GM23338 (cell line): ENCODE results near the gene SLC25A4. TPM values are rescaled to one million over a fixed set of nuclear protein-coding genes. Genes with fewer than 3 reads are reported as not detected.

ENCODE experiments used
- ATAC-seq: fragments of 200-7000 bp; cut with Tn5 transposase; 3 replicates; pipeline ENCODE4 v1.9.1; 2020
- DNase-seq: peaks from one replicate; pipeline ENCODE4 v3.0.0-alpha.2; 2015; ENCODE audit warnings: low spot score
- H2AFZ ChIP-seq: fragments of 200-600 bp; sonication (generic); 2 replicates; pipeline ENCODE4 v1.8.0; 2016; ENCODE audit warnings: antibody characterized with exemption, mild to moderate bottlenecking, moderate library complexity
- H3F3A ChIP-seq: fragments of 200-600 bp; sonication (generic); replicated peaks from 2 replicates; pipeline ENCODE4 v1.8.0; 2017; ENCODE audit warnings: antibody characterized with exemption, mixed run types, low read depth
- H3K27ac ChIP-seq: fragments of 200-600 bp; sonication (generic); 2 replicates; pipeline ENCODE4 v1.6.1; 2016; ENCODE audit warnings: low read depth
- H3K27me3 ChIP-seq: fragments of 200-600 bp; sonication (generic); 2 replicates; pipeline ENCODE4 v1.8.0; 2016; ENCODE audit warnings: mild to moderate bottlenecking, mixed run types, moderate library complexity; ENCODE audit not compliant: insufficient read depth
- H3K36me3 ChIP-seq: fragments of 200-600 bp; sonication (generic); 2 replicates; pipeline ENCODE4 v1.8.0; 2016; ENCODE audit warnings: mild to moderate bottlenecking; ENCODE audit not compliant: insufficient read depth
- H3K4me1 ChIP-seq: fragments of 200-600 bp; sonication (generic); 2 replicates; pipeline ENCODE4 v1.8.0; 2016; ENCODE audit warnings: mild to moderate bottlenecking, moderate library complexity; ENCODE audit not compliant: insufficient read depth
- H3K4me2 ChIP-seq: fragments of 200-600 bp; sonication (generic); 2 replicates; pipeline ENCODE4 v1.7.1; 2017; ENCODE audit warnings: mixed run types
- H3K4me3 ChIP-seq: fragments of 200-600 bp; sonication (generic); 2 replicates; pipeline ENCODE4 v1.6.1; 2016; ENCODE audit warnings: mixed run types
- H3K79me2 ChIP-seq: fragments of 200-600 bp; sonication (generic); replicated peaks from 2 replicates; pipeline ENCODE4 v1.8.0; 2017; ENCODE audit warnings: mild to moderate bottlenecking; ENCODE audit not compliant: insufficient read depth
- H3K9me2 ChIP-seq: fragments of 200-600 bp; sonication (generic); 2 replicates; pipeline ENCODE4 v1.8.0; 2017; ENCODE audit not compliant: insufficient read depth
- H4K20me1 ChIP-seq: fragments of 200-600 bp; sonication (generic); replicated peaks from 2 replicates; pipeline ENCODE4 v1.8.0; 2017; ENCODE audit warnings: mild to moderate bottlenecking; ENCODE audit not compliant: insufficient read depth
- H3K27ac Mint-ChIP-seq: 2 replicates; pipeline ENCODE4 v1.8.0; 2020; ENCODE audit warnings: inconsistent platforms, mild to moderate bottlenecking, moderate library complexity, mixed read lengths
- H3K27me3 Mint-ChIP-seq: 3 replicates; pipeline ENCODE4 v1.8.0; 2022; ENCODE audit warnings: low read depth, mild to moderate bottlenecking, moderate library complexity, mixed read lengths, inconsistent platforms; ENCODE audit not compliant: insufficient read depth, poor library complexity
- H3K36me3 Mint-ChIP-seq: 3 replicates; pipeline ENCODE4 v1.8.0; 2021; ENCODE audit warnings: low read depth, mild to moderate bottlenecking, inconsistent platforms, moderate library complexity, mixed read lengths
- H3K4me1 Mint-ChIP-seq: 3 replicates; pipeline ENCODE4 v1.8.0; 2020; ENCODE audit warnings: mild to moderate bottlenecking, inconsistent platforms, mixed read lengths
- H3K4me3 Mint-ChIP-seq: 3 replicates; pipeline ENCODE4 v1.8.0; 2021; ENCODE audit warnings: moderate library complexity, mild to moderate bottlenecking, inconsistent platforms, mixed read lengths
- H3K9me3 Mint-ChIP-seq: 3 replicates; pipeline ENCODE4 v1.8.0; 2020; ENCODE audit warnings: moderate library complexity, mild to moderate bottlenecking, inconsistent platforms, mixed read lengths
- CREB1 ChIP-seq: fragments of 250-450 bp; sonication (Bioruptor Pico); IDR thresholded peaks from 2 replicates; pipeline ENCODE4 v1.5.0; 2020; ENCODE audit warnings: low read depth, mild to moderate bottlenecking, moderate library complexity
- EZH2 ChIP-seq: fragments of 200-600 bp; sonication (generic); IDR thresholded peaks from one replicate; pipeline ENCODE4 v1.8.0; 2017; ENCODE audit warnings: antibody characterized with exemption, mild to moderate bottlenecking, low read depth; ENCODE audit not compliant: unreplicated experiment
- JUNB ChIP-seq: IDR thresholded peaks from one replicate; pipeline ENCODE4 v1.6.1; 2016; ENCODE audit warnings: antibody characterized with exemption; ENCODE audit not compliant: unreplicated experiment
- POLR2AphosphoS5 ChIP-seq: IDR thresholded peaks from 2 replicates; pipeline ENCODE4 v1.6.1; 2016; ENCODE audit warnings: antibody characterized with exemption, low read depth
- REST ChIP-seq: IDR thresholded peaks from one replicate; pipeline ENCODE4 v1.6.1; 2018; ENCODE audit warnings: antibody characterized with exemption; ENCODE audit not compliant: unreplicated experiment
- STAT1 ChIP-seq: IDR thresholded peaks from one replicate; pipeline ENCODE4 v1.6.1; 2016; ENCODE audit warnings: antibody characterized with exemption; ENCODE audit not compliant: unreplicated experiment
- ZNF114 ChIP-seq: fragments of 250-450 bp; sonication (Bioruptor Pico); IDR thresholded peaks from 2 replicates; pipeline ENCODE4 v1.5.0; 2020; ENCODE audit warnings: mild to moderate bottlenecking, moderate library complexity
- ZNF331 ChIP-seq: fragments of 250-450 bp; sonication (Bioruptor Pico); IDR thresholded peaks from 2 replicates; pipeline ENCODE4 v1.5.0; 2020; ENCODE audit warnings: low read depth, mild to moderate bottlenecking, moderate library complexity
- polyA plus RNA-seq: library from polyadenylated mRNA; unstranded; fragments of >200 nt; fragmentation: Nextera tagmentation; extraction: Ambion mirVana; gene quantifications from 2 replicates; pipeline ENCODE4 v1.2.1, GENCODE V29; 2016
- total RNA-seq: library from RNA; depleted of rRNA; stranded (reverse); fragments of >200 nt; shearing (Covaris generic); gene quantifications from 2 replicates; pipeline ENCODE4 v1.2.3, GENCODE V29; 2014
- TF ChIP-seq, protein P1 (sequence below), 2 experiments: fragments of 200-600 bp in 1 of 2; sonication (generic) in 1 of 2; conservative IDR thresholded peaks; 2 replicates each; pipeline versions ENCODE4 v1.5.1 to v1.6.1; 2016 to 2017; ENCODE audit warnings: antibody characterized with exemption in 2 of 2, low read depth in 2 of 2, mild to moderate bottlenecking in 2 of 2, moderate library complexity in 1 of 2
- TF ChIP-seq, protein P2 (sequence below): IDR thresholded peaks from 2 replicates; pipeline ENCODE4 v1.6.1; 2016; ENCODE audit warnings: antibody characterized with exemption

Gene SLC25A4
- total and polyA plus RNA-seq, 2 experiments from 2014 or later, result 43.6 to 66.5 TPM

GRCh38 chr4:185144601-185145240 is 1.7 kb downstream of the SLC25A4 start:
- H3K79me2 ChIP-seq, result peaks cover 22% of the 10 kb centered on the region
- peaks cover 19% of the 10 kb centered on the region; the same call in 1 of the 2 replicates for H3F3A ChIP-seq
- Mint-ChIP-seq H3K4me3 (peak overlapping the region; percentile 86), H3K27ac (no peak overlapping the region), H3K36me3 (peaks cover 22% of the 10 kb centered on the region), H3K9me3 (no peaks in the 10 kb centered on the region), H3K4me1 (peaks cover 22% of the 10 kb centered on the region), H3K27me3 (peaks cover 15% of the 10 kb centered on the region)
- H3K27ac ChIP-seq, result no peak overlapping the region
- H3K27me3 ChIP-seq, result peaks cover 8% of the 10 kb centered on the region
- DNase-seq (no peak), ATAC-seq (no peak)
- H3K4me3 ChIP-seq, result peak overlapping the region; percentile 90
- H3K4me1 ChIP-seq, result peaks cover 13% of the 10 kb centered on the region
- H4K20me1 ChIP-seq, result peaks cover 16% of the 10 kb centered on the region
- H3K36me3 ChIP-seq, result peaks cover 12% of the 10 kb centered on the region
- TF ChIP-seq POLR2AphosphoS5, result no peak
- TF ChIP-seq, protein P1, sequence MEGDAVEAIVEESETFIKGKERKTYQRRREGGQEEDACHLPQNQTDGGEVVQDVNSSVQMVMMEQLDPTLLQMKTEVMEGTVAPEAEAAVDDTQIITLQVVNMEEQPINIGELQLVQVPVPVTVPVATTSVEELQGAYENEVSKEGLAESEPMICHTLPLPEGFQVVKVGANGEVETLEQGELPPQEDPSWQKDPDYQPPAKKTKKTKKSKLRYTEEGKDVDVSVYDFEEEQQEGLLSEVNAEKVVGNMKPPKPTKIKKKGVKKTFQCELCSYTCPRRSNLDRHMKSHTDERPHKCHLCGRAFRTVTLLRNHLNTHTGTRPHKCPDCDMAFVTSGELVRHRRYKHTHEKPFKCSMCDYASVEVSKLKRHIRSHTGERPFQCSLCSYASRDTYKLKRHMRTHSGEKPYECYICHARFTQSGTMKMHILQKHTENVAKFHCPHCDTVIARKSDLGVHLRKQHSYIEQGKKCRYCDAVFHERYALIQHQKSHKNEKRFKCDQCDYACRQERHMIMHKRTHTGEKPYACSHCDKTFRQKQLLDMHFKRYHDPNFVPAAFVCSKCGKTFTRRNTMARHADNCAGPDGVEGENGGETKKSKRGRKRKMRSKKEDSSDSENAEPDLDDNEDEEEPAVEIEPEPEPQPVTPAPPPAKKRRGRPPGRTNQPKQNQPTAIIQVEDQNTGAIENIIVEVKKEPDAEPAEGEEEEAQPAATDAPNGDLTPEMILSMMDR (conservative IDR thresholded peaks at IDR 0.05; ENCODE audit: low read depth in 2 of 2), result 0 out of 4 replicates have a peak, but pooled peaks of 1 of the 2 experiments have one; percentile 21
- no peak for TF ChIP-seq JUNB
- no peaks in the 10 kb centered on the region for H3K9me2 ChIP-seq
- peak overlapping the region; percentile 100 for H3K4me2 ChIP-seq
- no peak overlapping the region for H2AFZ ChIP-seq

- Mint-ChIP-seq H3K27me3 (peaks cover 15% of the 10 kb centered on the region), H3K36me3 (peaks cover 22% of the 10 kb centered on the region), H3K4me3 (no peak overlapping the region), H3K4me1 (peaks cover 22% of the 10 kb centered on the region), H3K9me3 (no peaks in the 10 kb centered on the region), H3K27ac (no peak overlapping the region)
- no peaks in the 10 kb centered on the region for H3K9me2 ChIP-seq
- no peak overlapping the region for H2AFZ ChIP-seq
- H4K20me1 ChIP-seq, result peaks cover 16% of the 10 kb centered on the region
- DNase-seq (no peak), ATAC-seq (no peak)
- H3K79me2 ChIP-seq, result peaks cover 22% of the 10 kb centered on the region
- TF ChIP-seq ZNF114 (CRISPR knock-in tag) (no peak), EZH2 (no peak), STAT1 (no peak), CREB1 (CRISPR knock-in tag) (no peak), REST (no peak), ZNF331 (CRISPR knock-in tag) (no peak), POLR2AphosphoS5 (no peak)
- TF ChIP-seq, protein P2, sequence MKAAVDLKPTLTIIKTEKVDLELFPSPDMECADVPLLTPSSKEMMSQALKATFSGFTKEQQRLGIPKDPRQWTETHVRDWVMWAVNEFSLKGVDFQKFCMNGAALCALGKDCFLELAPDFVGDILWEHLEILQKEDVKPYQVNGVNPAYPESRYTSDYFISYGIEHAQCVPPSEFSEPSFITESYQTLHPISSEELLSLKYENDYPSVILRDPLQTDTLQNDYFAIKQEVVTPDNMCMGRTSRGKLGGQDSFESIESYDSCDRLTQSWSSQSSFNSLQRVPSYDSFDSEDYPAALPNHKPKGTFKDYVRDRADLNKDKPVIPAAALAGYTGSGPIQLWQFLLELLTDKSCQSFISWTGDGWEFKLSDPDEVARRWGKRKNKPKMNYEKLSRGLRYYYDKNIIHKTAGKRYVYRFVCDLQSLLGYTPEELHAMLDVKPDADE, result no peak
- TF ChIP-seq, protein P1 (conservative IDR thresholded peaks at IDR 0.05; ENCODE audit: low read depth in 2 of 2), result no peak
- no peak overlapping the region for H3K27ac ChIP-seq
- peaks cover 12% of the 10 kb centered on the region for H3K36me3 ChIP-seq
- no peak overlapping the region for H3K4me3 ChIP-seq
- peaks cover 8% of the 10 kb centered on the region for H3K27me3 ChIP-seq
- H3F3A ChIP-seq, result peaks cover 22% of the 10 kb centered on the region; the same call in 1 of the 2 replicates
- H3K4me1 ChIP-seq, result peaks cover 13% of the 10 kb centered on the region
- no peak overlapping the region for H3K4me2 ChIP-seq
Measured at GRCh38 chr4:185145572-185145971, 2.5 kb downstream of the SLC25A4 start.
